ENCODE measurements around the gene IFNL4. TPM values are rescaled to one million over a fixed set of nuclear protein-coding genes. Genes with fewer than 3 reads are reported as not detected.

The IFNL4 gene
- polyA plus RNA-seq, 2 of the 4 experiments (the other 2 are of a cell fraction) = not detected

DNA sequence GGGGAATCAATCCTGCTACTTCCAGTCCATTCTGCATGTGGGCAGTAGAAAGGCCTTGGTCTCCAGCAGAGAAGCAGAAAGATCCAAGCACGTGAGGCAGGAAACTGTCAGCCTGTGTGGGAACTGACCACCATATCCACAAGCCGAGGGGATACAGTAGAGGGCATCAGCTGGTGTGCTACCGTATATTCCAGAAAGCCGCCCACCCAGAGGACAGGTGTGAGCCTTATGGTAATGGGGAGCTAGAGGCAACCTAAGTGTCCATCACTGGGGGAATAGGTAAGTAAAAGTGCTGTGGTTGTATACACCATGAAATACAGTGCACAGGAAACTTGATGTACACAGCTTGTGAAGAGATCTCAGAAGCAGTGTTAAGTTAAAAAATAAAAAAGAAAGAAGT lies 44.7 kb upstream of the IFNL4 start:
- H3K4me2 ChIP-seq = no peak overlapping the region
- peaks cover 9% of the 10 kb centered on the region; the same call in 1 of the 3 replicates for H3K9me3 ChIP-seq
- DNase-seq (ENCODE audit: low read depth in 1 of 2, low spot score in 1 of 2) (no peak), FAIRE-seq (no peak), ATAC-seq (no peak)
- POLR2A ChIA-PET = no interaction called here
- no peak overlapping the region for H3K4me3 ChIP-seq
- 68% methylated on average over 4 of the region's 4 CpGs for WGBS (ENCODE audit: missing lambda C conversion rate)
- no peaks in the 10 kb centered on the region for H3K4me1 ChIP-seq
- H3K27ac ChIP-seq = no peak overlapping the region
- TF ChIP-seq CBX2 (IDR thresholded peaks at IDR 0.05; ENCODE audit: borderline replicate concordance, low read depth) (no peak), ZSCAN20 (CRISPR knock-in tag; IDR thresholded peaks at IDR 0.05) (no peak), CBX8 (IDR thresholded peaks at IDR 0.05) (no peak), MYC (IDR thresholded peaks at IDR 0.05; ENCODE audit: borderline replicate concordance, low read length) (no peak), RNF2 (IDR thresholded peaks at IDR 0.05; ENCODE audit: borderline replicate concordance, low read depth) (no peak), JUN (IDR thresholded peaks at IDR 0.05) (no peak), EP300 (IDR thresholded peaks at IDR 0.05) (no peak), HOXB13 (CRISPR knock-in tag; IDR thresholded peaks at IDR 0.05; ENCODE audit: low read depth) (no peak), CHD2 (IDR thresholded peaks at IDR 0.05; ENCODE audit: low read length, partially characterized antibody) (no peak), HOXB5 (CRISPR knock-in tag; IDR thresholded peaks at IDR 0.05) (no peak), PHF8 (IDR thresholded peaks at IDR 0.05; ENCODE audit: borderline replicate concordance, low read depth) (no peak), POLR2AphosphoS2 (conservative IDR thresholded peaks at IDR 0.05; ENCODE audit: low read length) (no peak), ZC3H11A (IDR thresholded peaks at IDR 0.05) (no peak), CEBPB (IDR thresholded peaks at IDR 0.05) (no peak), RFX5 (IDR thresholded peaks at IDR 0.05) (no peak), FOSL2 (IDR thresholded peaks at IDR 0.05) (no peak), FOSL2 (CRISPR knock-in tag; IDR thresholded peaks at IDR 0.05) (no peak)
- TF ChIP-seq, protein P1, sequence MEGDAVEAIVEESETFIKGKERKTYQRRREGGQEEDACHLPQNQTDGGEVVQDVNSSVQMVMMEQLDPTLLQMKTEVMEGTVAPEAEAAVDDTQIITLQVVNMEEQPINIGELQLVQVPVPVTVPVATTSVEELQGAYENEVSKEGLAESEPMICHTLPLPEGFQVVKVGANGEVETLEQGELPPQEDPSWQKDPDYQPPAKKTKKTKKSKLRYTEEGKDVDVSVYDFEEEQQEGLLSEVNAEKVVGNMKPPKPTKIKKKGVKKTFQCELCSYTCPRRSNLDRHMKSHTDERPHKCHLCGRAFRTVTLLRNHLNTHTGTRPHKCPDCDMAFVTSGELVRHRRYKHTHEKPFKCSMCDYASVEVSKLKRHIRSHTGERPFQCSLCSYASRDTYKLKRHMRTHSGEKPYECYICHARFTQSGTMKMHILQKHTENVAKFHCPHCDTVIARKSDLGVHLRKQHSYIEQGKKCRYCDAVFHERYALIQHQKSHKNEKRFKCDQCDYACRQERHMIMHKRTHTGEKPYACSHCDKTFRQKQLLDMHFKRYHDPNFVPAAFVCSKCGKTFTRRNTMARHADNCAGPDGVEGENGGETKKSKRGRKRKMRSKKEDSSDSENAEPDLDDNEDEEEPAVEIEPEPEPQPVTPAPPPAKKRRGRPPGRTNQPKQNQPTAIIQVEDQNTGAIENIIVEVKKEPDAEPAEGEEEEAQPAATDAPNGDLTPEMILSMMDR (IDR thresholded peaks at IDR 0.05) = no peak
- TF ChIP-seq, protein P2, sequence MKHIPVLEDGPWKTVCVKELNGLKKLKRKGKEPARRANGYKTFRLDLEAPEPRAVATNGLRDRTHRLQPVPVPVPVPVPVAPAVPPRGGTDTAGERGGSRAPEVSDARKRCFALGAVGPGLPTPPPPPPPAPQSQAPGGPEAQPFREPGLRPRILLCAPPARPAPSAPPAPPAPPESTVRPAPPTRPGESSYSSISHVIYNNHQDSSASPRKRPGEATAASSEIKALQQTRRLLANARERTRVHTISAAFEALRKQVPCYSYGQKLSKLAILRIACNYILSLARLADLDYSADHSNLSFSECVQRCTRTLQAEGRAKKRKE (CRISPR knock-in tag; IDR thresholded peaks at IDR 0.05; ENCODE audit: low read depth) = no peak
- TF ChIP-seq, protein P3, sequence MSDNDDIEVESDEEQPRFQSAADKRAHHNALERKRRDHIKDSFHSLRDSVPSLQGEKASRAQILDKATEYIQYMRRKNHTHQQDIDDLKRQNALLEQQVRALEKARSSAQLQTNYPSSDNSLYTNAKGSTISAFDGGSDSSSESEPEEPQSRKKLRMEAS (IDR thresholded peaks at IDR 0.05) = no peak
- CTCF ChIA-PET = interaction anchor here (0.8 to 3.6 kb wide), 7 partner anchors 17 to 323 kb away, joined by 3 to 11 read pairs (median 4); no protein-coding TSS in a partner anchor

DNA sequence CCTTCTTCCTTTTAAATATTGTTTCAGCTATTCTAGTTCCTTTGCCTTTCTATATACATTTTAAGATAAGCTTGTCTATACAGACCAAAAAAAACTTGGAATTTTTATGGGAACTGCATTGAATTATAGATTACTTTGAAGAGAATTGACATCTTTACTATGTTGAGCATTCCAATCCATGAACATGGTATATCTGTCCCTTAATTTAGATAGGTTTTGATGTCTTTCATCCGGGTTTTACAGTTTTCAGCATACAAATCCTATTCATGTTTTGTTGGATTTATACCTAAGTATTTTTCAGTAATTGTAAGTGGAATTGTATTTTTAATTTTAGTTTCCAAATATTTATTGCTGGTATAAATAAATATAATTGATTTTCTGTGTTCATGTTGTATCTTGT lies 35.4 kb upstream of the IFNL4 start:
- FAIRE-seq = no peak
- Histone ChIP-seq H3K4me3 (no peak overlapping the region), H3K4me2 (no peak overlapping the region), H3K4me1 (no peaks in the 10 kb centered on the region), H3K27ac (no peak overlapping the region), H3K9me3 (peaks cover 66% of the 10 kb centered on the region)
- CTCF ChIA-PET = no interaction called here
- TF ChIP-seq TP53 (CRISPR knock-in tag; IDR thresholded peaks at IDR 0.05) = no peak
- TF ChIP-seq, protein P4, sequence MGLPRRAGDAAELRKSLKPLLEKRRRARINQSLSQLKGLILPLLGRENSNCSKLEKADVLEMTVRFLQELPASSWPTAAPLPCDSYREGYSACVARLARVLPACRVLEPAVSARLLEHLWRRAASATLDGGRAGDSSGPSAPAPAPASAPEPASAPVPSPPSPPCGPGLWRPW (IDR thresholded peaks at IDR 0.05) = no peak
- TF ChIP-seq RNF2 (IDR thresholded peaks at IDR 0.05; ENCODE audit: borderline replicate concordance, low read depth) = no peak
- TF ChIP-seq, protein P5, sequence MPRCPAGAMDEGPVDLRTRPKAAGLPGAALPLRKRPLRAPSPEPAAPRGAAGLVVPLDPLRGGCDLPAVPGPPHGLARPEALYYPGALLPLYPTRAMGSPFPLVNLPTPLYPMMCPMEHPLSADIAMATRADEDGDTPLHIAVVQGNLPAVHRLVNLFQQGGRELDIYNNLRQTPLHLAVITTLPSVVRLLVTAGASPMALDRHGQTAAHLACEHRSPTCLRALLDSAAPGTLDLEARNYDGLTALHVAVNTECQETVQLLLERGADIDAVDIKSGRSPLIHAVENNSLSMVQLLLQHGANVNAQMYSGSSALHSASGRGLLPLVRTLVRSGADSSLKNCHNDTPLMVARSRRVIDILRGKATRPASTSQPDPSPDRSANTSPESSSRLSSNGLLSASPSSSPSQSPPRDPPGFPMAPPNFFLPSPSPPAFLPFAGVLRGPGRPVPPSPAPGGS (IDR thresholded peaks at IDR 0.05) = no peak
- TF ChIP-seq RFX5 (IDR thresholded peaks at IDR 0.05) = no peak
- no peak for TF ChIP-seq ZNF302 (CRISPR knock-in tag; IDR thresholded peaks at IDR 0.05)
- no peak for TF ChIP-seq BHLHE40 (IDR thresholded peaks at IDR 0.05; ENCODE audit: low read depth, low read length)
- TF ChIP-seq PHF8 (IDR thresholded peaks at IDR 0.05; ENCODE audit: borderline replicate concordance, low read depth) = no peak
- TF ChIP-seq TFCP2L1 (CRISPR knock-in tag; IDR thresholded peaks at IDR 0.05) = no peak
- no peak for TF ChIP-seq ZC3H11A (IDR thresholded peaks at IDR 0.05)
- no peak for TF ChIP-seq EHF (CRISPR knock-in tag; IDR thresholded peaks at IDR 0.05)
- TF ChIP-seq SMC3 (IDR thresholded peaks at IDR 0.05) = no peak
- no peak for TF ChIP-seq FOXS1 (CRISPR knock-in tag; IDR thresholded peaks at IDR 0.05)
- no peak for TF ChIP-seq RARB (CRISPR knock-in tag; IDR thresholded peaks at IDR 0.05)
- TF ChIP-seq, protein P6, sequence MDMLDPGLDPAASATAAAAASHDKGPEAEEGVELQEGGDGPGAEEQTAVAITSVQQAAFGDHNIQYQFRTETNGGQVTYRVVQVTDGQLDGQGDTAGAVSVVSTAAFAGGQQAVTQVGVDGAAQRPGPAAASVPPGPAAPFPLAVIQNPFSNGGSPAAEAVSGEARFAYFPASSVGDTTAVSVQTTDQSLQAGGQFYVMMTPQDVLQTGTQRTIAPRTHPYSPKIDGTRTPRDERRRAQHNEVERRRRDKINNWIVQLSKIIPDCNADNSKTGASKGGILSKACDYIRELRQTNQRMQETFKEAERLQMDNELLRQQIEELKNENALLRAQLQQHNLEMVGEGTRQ (IDR thresholded peaks at IDR 0.05) = no peak
- no peak for ATAC-seq
- no peak for DNase-seq (ENCODE audit: low read depth in 1 of 2, low spot score in 1 of 2)
- POLR2A ChIA-PET = no interaction called here
- WGBS (ENCODE audit: missing lambda C conversion rate) = 1% methylated on average over 1 of the region's 1 CpG
